A673 (cell line): Measurements from ENCODE around the gene FICD. TPM values are rescaled to one million over a fixed set of nuclear protein-coding genes. Genes with fewer than 3 reads are reported as not detected.

ENCODE experiments used
- Bru-seq: library from RNA; stranded (reverse); fragments of 400-500 nt; gene quantifications from one replicate; lab custom pipeline; 2021; lab: Mats Ljungman, UMichigan
- BruChase-seq, 2 experiments: library from RNA; stranded (reverse); fragments of 400-500 nt; gene quantifications; one replicate each; lab custom pipeline; 2021; lab: Mats Ljungman, UMichigan
- BruUV-seq: library from RNA; stranded (reverse); fragments of 400-500 nt; replicated peaks from 2 replicates; lab custom pipeline; 2021; lab: Mats Ljungman, UMichigan
- CTCF ChIA-PET: fragments of 300-600 bp; sonication (Branson Sonifier 250); formaldehyde crosslinking; loops from one replicate; lab custom pipeline; 2022; ENCODE audit warnings: antibody characterized with exemption; lab: Charles Lee
- POLR2A ChIA-PET: fragments of 300-600 bp; sonication (Branson Sonifier 250); formaldehyde crosslinking; loops from one replicate; lab custom pipeline; 2022; ENCODE audit warnings: antibody characterized with exemption; ENCODE audit not compliant: low non-redundant PET; lab: Charles Lee
- DNase-seq: peaks from one replicate; pipeline ENCODE4 v3.0.0-alpha.2; 2015; ENCODE audit warnings: low spot score
- H3K27ac ChIP-seq: fragments of 200-600 bp; sonication (generic); 2 replicates; pipeline ENCODE4 v1.5.1; 2016; ENCODE audit warnings: mixed run types, low read depth, mild to moderate bottlenecking, mixed read lengths, antibody characterized with exemption, low read length; ENCODE audit not compliant: poor library complexity, severe bottlenecking
- H3K27me3 ChIP-seq: fragments of 200-600 bp; sonication (generic); replicated peaks from 2 replicates; pipeline ENCODE4 v1.6.1; 2017; ENCODE audit warnings: mixed run types, low read depth, mild to moderate bottlenecking, mixed read lengths, antibody characterized with exemption, low read length; ENCODE audit not compliant: insufficient read depth, poor library complexity
- H3K36me3 ChIP-seq: fragments of 200-600 bp; sonication (generic); 2 replicates; pipeline ENCODE4 v1.6.1; 2016; ENCODE audit warnings: mixed run types, mild to moderate bottlenecking, mixed read lengths, antibody characterized with exemption, low read length; ENCODE audit not compliant: insufficient read depth, poor library complexity, severe bottlenecking
- H3K4me1 ChIP-seq: fragments of 200-600 bp; sonication (generic); 2 replicates; pipeline ENCODE4 v1.6.1; 2017; ENCODE audit warnings: mixed run types, mild to moderate bottlenecking, mixed read lengths, antibody characterized with exemption, low read length; ENCODE audit not compliant: insufficient read depth, poor library complexity, severe bottlenecking
- H3K4me3 ChIP-seq: fragments of 200-600 bp; sonication (generic); 2 replicates; pipeline ENCODE4 v1.5.1; 2016; ENCODE audit warnings: low read depth, mixed run types, mild to moderate bottlenecking, mixed read lengths, low read length; ENCODE audit not compliant: poor library complexity, severe bottlenecking
- H3K9me3 ChIP-seq: fragments of 200-600 bp; sonication (generic); 2 replicates; pipeline ENCODE4 v1.6.1; 2016; ENCODE audit warnings: mixed run types, low read depth, mild to moderate bottlenecking, mixed read lengths, antibody characterized with exemption, low read length; ENCODE audit not compliant: poor library complexity, severe bottlenecking
- CTCF ChIP-seq: fragments of 300-800, 200-600 bp; sonication (generic); conservative IDR thresholded peaks from 2 replicates; pipeline ENCODE4 v1.5.1; 2017; ENCODE audit warnings: low read depth, mild to moderate bottlenecking, antibody characterized with exemption, low read length, moderate library complexity, mixed read lengths
- EZH2 ChIP-seq: fragments of 200-600 bp; sonication (generic); IDR thresholded peaks from 2 replicates; pipeline ENCODE4 v1.6.1; 2017; ENCODE audit warnings: borderline replicate concordance, low read depth, mild to moderate bottlenecking, mixed read lengths, antibody characterized with exemption, low read length; ENCODE audit not compliant: poor library complexity, severe bottlenecking
- intact Hi-C: fragments of 100-400 bp; cut with micrococcal nuclease; formaldehyde crosslinking; loops from one replicate; pipeline ENCODE4 v1.10.0; 2022; ENCODE audit not compliant: unreplicated experiment
- long read RNA-seq: library from polyadenylated mRNA; stranded (forward); transcript quantifications from one replicate; pipeline ENCODE4 v2.0.0, GENCODE V29; 2022
- total RNA-seq: library from RNA; stranded (reverse); gene quantifications from 2 replicates; pipeline ENCODE4 v1.2.3, GENCODE V29; 2021

The FICD gene
- total RNA-seq, result 3.6 and 4.1 TPM in 2 replicates
- percentile 50 among the genes with signal in this experiment for Bru-seq, nascent RNA
- BruChase-seq, experiment 1, labeled RNA remaining after a 2-hour chase, result percentile 55 among the genes with signal in this experiment
- BruChase-seq, experiment 2, labeled RNA remaining after a 6-hour chase, result percentile 39 among the genes with signal in this experiment
- long read RNA-seq, transcript FICD-204 (3 exons, 3,347 nt), result major isoform, 15 of 19 reads
- long read RNA-seq, partial matches to known transcripts, result 0 of 19 reads
- long read RNA-seq, other reads (novel, unspliced or antisense), result 4 of 19 reads

- peak within 1 kb of the TSS; percentile 87 for H3K4me3 ChIP-seq
- peak; percentile 100 for DNase-seq
- CTCF ChIA-PET, result no interaction called here
- H3K27me3 ChIP-seq, result no peaks in the 10 kb centered on the region
- POLR2A ChIA-PET, result no interaction called here
- H3K27ac ChIP-seq, result peak within 1 kb of the TSS; percentile 62
- peaks cover 26% of the 10 kb centered on the region for H3K36me3 ChIP-seq
- BruUV-seq, result TSS peak; percentile 53
- TF ChIP-seq CTCF (no peak), EZH2 (no peak)
- H3K4me1 ChIP-seq, result peaks cover 12% of the 10 kb centered on the region
- H3K9me3 ChIP-seq, result no peaks in the 10 kb centered on the region
- intact Hi-C loops, result loop anchor here (5.0 to 10.0 kb wide), 4 partner anchors 102 to 600 kb away; no protein-coding TSS in a partner anchor
Observed at GRCh38 chr12:108514973-108515814, at the start of gene FICD. Gene FICD (plus strand): TSS chr12:108515277. CDS start chr12:108516973, 1,696 bp downstream.

DNA sequence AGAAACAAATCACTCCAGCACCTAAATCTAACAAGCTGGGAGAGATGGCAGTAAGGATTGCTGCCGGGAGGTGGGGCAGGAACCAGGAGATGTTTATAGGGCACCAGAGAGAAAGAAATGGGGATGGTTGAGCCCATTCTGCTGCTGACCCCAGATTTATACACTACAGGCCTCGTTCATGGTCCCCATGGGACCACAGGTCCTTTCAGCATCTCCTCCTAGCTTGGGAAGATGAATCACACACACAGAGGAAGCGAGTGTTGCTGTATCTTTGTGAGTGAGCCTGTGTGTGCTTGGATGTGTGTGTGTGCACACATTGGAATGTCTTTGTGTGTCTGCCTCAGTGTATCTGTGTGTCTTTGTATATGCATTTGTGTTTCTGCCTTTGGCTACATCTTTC, 49.7 kb upstream of the FICD start:
- POLR2A ChIA-PET, result no interaction called here
- H3K27me3 ChIP-seq, result peaks cover 47% of the 10 kb centered on the region
- no peaks in the 10 kb centered on the region for H3K36me3 ChIP-seq
- no peak for DNase-seq
- CTCF ChIA-PET, result no interaction called here
- no TSS peak for BruUV-seq
- TF ChIP-seq EZH2 (no peak), CTCF (no peak)
- intact Hi-C loops, result loop anchor here (10.0 kb wide), 1 partner anchor 551 kb away; no protein-coding TSS in a partner anchor
- H3K27ac ChIP-seq, result no peak overlapping the region
- H3K9me3 ChIP-seq, result no peaks in the 10 kb centered on the region
- no peaks in the 10 kb centered on the region for H3K4me1 ChIP-seq
- no peak overlapping the region for H3K4me3 ChIP-seq

DNA sequence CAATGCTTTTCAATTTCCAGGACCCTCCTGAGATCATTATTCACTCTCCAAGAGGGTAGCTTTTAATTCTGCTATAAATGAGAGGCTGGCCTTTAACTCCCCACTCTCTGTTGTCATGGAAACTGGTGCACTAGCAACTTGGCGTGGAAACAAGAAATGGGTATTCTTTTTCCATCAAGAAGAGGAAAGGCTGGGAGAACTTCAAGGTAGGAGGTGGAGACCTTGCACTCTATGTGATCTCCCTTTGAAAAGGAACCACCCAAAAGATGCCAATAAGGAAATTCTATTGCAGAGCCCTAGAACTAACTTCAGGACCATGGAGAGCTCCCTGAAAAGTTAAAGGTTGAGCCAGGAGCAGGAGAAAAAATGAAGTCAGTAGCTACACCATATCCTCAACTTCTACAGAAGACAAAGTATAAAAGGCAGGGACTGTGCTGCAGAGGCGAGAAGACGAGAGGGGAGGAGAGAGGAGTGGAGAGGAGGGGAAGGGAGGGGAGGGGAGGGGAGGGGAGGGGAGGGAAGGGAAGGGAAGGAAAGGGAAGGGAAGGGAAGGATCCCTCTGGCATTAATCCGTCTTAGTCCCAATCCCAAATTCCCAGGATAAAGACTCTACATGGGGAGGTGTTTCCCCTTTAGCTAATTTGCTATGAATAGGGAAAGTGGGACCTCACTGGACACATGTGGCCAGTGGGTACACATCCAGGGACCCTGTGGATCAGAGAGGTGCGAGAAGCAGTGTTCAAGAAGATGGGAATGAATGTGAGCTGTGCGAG, 46.7 kb upstream of the FICD start:
- ChIA-PET POLR2A (no interaction called here), CTCF (no interaction called here)
- Histone ChIP-seq H3K4me3 (no peak overlapping the region), H3K36me3 (no peaks in the 10 kb centered on the region), H3K4me1 (no peaks in the 10 kb centered on the region), H3K27me3 (peaks cover 37% of the 10 kb centered on the region), H3K27ac (no peak overlapping the region), H3K9me3 (no peaks in the 10 kb centered on the region)
- intact Hi-C loops, result loop anchor here (10.0 kb wide), 1 partner anchor 554 kb away; no protein-coding TSS in a partner anchor
- peak; percentile 62 for DNase-seq
- TF ChIP-seq EZH2, result no peak
- TF ChIP-seq CTCF, result no peak
- BruUV-seq, result no TSS peak
